HG03521 (cell line): Measurements from ENCODE around the gene NIT1.
A peak's percentile ranks its signal among the peaks of the same experiment; 100 is the strongest.

ENCODE experiments used
- ATAC-seq: cut with Tn5 transposase; IDR thresholded peaks from one replicate; pipeline ENCODE4 v1.9.1; 2021; ENCODE audit warnings: mild to moderate bottlenecking, moderate library complexity; ENCODE audit not compliant: unreplicated experiment

The NIT1 gene

GRCh38 chr1:161117759-161118581 lies at the start of gene NIT1, which contains the start of gene PFDN2:
Gene NIT1 (plus strand): TSS chr1:161118105. CDS start chr1:161118177, 72 bp downstream.
Gene PFDN2 (minus strand): TSS chr1:161118037. CDS start chr1:161118026, 11 bp downstream.
- peak; percentile 73 for ATAC-seq

DNA sequence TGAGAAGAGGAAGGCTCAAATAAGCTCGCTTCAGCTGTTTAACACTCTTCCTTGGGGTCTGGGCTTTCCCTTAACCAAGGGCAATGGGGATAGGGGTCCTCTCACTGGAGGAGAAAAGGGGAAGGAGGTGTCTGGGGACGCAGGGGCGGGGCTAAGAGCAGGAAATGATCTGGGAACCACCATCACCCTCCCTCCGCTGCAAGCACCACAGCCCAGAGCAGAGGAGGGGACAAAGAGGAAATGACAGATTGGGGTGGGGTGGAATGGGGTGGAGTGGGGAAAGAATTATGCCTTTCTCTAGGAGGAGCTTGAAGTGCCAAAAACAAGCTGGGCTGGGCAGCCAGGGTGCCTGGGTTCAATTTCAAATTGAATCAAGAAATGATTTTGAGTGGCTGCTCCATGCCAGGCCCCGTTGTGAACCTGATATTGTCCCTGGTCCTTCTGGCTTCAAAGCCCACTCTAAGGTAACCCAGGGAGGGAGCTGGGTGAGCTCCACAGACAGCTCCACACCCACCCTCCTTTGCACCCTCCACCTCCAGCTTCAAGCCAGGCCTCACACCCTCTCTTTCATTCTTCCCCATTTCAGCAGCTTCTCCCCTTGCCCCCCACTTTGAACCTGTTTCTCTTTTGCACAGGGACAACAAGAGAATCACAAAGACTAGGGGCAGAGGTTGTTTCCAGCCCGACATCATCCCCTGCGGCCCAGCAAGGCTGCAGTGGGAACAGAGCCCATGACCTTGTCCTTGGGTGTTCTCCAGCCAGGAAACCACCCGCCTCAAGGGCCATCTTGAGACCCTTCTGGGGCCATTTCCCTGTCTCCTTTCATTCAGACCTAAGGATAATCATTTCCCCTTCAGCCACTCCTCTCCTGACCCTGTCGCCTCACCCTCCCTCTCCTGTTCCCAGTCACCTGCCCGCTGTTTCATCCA lies 49.3 kb upstream of the NIT1 start:
- ATAC-seq: no peak

DNA sequence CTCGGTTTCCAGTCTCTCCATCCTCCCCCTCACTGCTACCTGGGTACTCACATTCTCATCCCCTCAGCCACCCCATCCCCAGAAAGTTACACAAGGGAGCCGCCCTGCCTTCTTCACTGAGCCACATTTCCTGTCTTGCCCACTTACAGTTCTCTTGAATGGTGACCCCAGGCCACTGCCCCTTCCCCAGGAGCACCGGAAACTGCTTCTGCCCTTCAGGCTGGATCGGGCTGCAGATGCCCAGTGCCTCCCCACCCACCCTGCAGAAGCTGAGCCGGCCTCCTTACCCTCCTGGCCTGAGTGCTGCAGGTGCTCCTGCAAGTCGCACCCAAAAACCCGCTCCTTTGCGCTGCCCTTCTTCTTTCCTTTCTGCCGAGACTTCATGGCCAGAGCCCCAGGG lies 48.7 kb upstream of the NIT1 start:
- ATAC-seq: no peak

DNA sequence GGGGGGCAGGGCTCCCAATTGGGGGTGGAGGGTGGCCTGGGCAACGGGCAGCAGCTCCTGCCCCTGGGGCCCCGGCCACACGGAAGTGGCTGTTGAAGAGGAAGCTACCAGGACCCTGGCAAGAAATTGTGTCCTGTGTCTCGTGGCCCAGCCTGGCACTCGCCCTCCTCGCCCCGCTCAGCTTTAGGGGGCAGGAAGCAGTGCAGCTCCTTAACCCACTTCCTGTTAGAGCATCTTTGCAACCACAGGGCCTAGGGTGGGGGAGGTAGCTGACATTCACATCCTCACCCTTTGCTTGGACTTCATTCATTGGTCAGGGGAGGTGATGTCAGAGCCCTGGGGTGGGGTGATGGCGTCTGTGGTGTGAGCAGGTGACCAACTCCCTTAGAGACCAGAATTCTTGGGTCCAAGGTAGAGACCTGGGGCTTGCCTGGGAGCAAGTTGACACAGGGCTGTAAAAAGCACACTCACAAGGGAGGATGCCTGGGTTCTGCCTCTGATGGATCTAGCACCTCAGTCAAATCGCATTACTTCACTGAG lies 48.1 kb upstream of the NIT1 start, which contains the start of gene ARHGAP30:
Gene ARHGAP30 (minus strand): TSS at position 161 of the 540 bp plus-strand sequence. CDS start 267 bp downstream, outside the sequence.
- peak; percentile 88 for ATAC-seq

- ATAC-seq: no peak
Measured at GRCh38 chr1:161070761-161071160, 47.1 kb upstream of the NIT1 start.

DNA sequence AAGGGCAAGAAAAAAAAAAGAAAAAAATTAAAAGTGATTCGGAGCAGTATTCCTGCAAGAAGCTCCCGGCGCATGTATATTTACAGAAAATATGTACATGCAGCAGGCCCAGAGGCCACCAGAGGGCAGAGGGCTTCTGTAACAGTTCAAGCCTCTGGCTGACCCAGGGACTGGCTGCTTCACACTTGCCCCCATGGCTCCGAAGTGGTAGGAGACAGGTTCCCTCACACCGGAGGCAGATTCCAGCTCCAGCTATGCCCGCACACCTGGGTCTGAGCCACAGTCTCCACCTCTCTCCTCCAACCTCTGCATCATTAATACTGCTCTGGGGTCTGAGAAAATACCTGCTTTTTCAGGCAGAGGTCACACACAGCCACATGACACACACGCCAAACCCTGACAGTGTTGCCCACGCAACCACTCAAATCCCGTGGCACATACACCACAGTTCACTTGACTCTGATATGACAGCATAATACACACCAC lies 46.0 kb upstream of the NIT1 start:
- ATAC-seq: no peak

GRCh38 chr1:161072751-161073449 lies 45.0 kb upstream of the NIT1 start:
- no peak for ATAC-seq

DNA sequence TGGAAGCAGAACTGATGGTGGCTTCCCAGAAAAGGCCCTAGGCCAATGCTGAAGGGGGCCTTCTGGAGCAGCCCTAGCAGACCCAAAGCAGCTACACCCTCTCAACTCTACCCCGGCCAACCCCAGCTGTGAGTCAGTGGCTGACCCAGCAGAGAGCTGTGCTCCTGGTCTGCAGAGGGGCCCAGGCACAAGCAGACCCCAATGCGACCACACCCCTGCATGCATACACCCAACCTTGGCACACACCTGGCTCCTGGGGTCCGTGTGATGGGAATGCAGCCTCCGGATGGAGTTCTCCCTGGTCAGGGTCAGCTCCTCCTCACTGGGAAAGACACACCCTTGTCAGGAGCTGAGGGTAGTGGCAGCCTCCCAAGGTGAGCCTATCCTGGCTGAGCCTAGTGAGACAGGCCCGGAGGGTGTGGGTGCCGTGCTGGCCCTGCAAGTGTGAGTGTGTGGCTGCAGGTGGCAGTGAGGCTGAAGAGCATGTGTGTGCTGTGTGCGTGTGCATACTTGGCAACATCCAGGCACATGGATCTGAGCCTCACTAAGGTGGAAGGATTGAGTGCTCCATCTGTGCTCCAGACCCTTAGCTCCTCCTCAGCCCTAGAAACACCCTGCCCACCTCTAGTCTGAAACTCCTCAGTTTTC lies 44.3 kb upstream of the NIT1 start:
- no peak for ATAC-seq

GRCh38 chr1:161074676-161075368 lies 43.1 kb upstream of the NIT1 start:
- no peak for ATAC-seq

DNA sequence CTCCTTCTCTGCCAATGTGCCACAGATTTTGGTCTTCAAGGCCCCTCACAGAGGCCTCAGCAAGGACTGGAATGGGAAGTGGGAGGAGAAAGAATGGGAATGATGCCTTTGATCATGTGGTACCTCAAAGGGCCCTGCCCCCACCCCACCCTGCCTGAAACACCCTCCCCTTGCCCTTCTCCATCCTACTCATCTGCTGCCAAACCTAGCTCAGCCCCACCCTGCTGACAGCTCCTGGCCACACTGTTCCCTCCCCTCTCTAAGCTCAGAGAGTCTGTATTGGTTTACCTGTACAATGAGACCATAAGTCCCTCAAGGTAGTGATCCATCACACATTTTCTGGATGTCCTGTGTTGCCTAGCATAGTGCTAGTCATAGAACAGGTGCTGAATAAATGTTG lies 41.5 kb upstream of the NIT1 start:
- no peak for ATAC-seq

DNA sequence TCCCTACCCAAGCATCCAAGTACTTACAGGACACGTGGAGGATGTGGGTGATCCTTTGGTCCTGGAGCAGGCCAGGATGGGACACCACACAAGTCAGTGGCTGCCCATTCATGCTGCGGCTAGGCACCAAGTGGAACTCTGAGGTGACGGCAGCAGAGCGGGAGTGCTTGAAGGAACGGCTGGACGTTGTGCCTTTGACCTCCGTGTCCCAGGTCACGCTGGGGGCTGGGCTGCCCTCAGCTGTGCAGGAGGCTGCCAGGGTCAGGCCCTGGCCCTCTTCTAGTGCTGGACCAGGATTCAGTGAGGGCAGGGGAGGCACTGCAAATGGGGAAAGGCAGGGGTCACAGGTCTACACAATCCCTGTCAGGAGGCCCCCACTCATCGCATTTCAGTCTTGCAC lies 40.5 kb upstream of the NIT1 start:
- no peak for ATAC-seq

- ATAC-seq: no peak
Measured at GRCh38 chr1:161079436-161080110, 38.3 kb upstream of the NIT1 start.

GRCh38 chr1:161080441-161081405 lies 37.2 kb upstream of the NIT1 start:
- no peak for ATAC-seq

DNA sequence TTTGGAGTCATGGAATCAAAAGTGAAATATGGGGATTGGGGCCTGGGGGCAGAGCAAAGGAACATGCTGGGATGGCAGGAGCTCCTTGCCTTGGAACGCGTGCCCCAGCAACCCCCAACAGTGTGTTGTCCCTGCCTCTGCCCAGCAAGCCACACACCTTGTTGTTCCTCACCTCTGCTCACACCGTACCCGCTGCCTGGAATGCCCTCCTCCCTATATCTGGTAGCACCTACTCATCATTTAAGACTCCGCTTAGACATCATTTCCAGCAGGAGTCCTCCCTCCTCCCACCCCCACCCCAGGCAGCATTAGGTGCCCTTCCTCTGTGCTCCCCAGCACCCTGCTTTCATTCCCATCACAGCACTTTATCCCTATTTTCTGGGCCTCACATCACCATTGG lies 36.4 kb upstream of the NIT1 start:
- ATAC-seq: no peak

DNA sequence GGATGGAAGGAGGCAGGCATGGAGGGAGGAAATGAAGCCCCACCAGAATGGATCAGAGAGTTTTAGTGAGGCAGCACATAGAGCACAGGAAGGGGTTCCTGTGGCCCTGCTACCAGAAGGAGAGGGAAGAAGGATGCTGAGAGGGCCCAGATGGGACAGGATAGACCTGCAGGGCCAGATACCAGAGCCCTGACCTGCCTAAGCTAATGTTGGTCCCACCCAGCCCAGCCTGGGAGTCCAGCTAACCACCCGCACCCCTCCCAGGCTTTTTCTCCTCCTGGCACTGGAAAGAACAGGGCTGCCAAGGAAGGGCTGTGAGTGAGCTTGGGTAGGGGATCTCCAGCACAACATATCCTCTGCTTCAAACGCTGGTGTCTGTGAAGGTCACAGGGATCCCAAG lies 35.4 kb upstream of the NIT1 start:
- ATAC-seq: no peak

DNA sequence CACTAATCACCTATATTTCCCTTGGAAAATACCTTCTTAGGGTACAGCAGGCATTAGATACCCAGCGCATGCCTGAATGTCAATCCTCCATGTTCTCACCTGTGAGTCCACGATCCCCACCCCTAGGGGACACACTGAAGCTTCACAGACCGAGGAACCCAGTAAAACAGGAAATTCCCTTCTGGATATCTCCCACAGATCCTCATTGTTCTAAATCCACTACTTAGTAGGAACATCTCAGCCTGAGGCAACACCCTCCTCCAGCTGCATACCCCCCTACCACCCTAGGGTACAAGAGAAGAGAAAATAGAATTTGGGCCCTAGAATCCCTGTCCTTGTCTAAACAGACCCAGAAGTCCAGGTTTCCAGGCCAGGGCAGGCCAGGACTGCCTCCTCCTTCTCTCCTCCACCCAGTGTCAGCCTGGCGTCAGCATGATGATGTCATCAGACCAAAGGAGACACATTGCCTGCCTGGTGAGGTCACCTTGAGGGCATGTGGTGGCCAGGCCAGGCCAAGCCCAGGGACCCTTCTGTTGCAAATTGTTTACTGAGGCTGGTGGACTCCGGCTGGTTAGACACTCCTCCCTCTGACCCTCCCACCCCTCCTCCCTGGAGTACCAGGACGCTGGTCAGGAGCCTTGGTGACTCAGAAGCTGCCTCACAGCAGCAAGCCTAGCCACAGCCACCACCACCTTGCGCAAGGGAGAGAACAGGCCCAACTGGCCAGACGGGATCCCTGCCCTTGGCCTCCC lies 34.7 kb upstream of the NIT1 start:
- ATAC-seq: no peak
